ENCODE data around the gene SNCAIP.

The SNCAIP gene

DNA sequence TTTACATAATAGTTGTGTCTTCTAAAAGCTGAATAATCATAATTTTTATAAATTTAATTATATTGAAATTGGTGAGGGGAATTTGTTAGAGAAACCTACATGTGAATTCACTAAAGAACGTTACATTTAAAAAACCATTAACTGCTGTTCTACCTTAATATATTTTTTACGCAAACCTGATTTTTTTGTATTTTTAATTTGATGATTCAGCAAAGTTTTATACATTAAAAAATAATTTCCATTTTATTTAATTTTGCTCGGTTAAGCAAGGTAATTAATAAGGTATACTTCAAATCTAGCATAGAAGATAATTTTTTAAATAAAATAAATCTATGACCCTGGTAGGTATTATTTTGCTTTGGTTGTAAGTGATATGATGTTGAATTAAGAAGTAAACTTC, 114.3 kb downstream of the SNCAIP start:
- H3K18ac ChIP-seq (ENCODE audit: low read length) = no peak overlapping the region
- H3K9ac ChIP-seq (ENCODE audit: low read length) = no peak overlapping the region
- H3K79me1 ChIP-seq (ENCODE audit: low read length) = no peaks in the 10 kb centered on the region
- H3K4me3 ChIP-seq (ENCODE audit: low read depth, low read length) = no peak overlapping the region
- no peak overlapping the region for H2BK12ac ChIP-seq (ENCODE audit: low read length)
- no peak overlapping the region for H4K12ac ChIP-seq (ENCODE audit: low read depth, low read length)
- H3K4ac ChIP-seq (ENCODE audit: low read depth, low read length) = no peak overlapping the region
- no peak overlapping the region for H4K91ac ChIP-seq (ENCODE audit: low read depth, low read length)
- no peaks in the 10 kb centered on the region for H3K9me3 ChIP-seq (ENCODE audit: insufficient read depth, low read depth, low read length)
- H2AK5ac ChIP-seq (ENCODE audit: low read length) = no peak overlapping the region
- H3K79me2 ChIP-seq (ENCODE audit: control insufficient read depth, insufficient read depth, low read length, poor library complexity) = no peaks in the 10 kb centered on the region
- no peak overlapping the region for H2AFZ ChIP-seq (ENCODE audit: insufficient read depth, low read length, poor library complexity)
- no peak overlapping the region for H3K4me2 ChIP-seq (ENCODE audit: low read length)
- no peak overlapping the region for H2BK120ac ChIP-seq (ENCODE audit: insufficient read depth, low read length, poor library complexity)
- H3K27me3 ChIP-seq (ENCODE audit: insufficient read depth, low read length) = no peaks in the 10 kb centered on the region
- peaks cover 2 to 3% of the 10 kb centered on the region in 2 experiments for H3K36me3 ChIP-seq (ENCODE audit: control insufficient read depth in 1 of 2, insufficient read depth in 2 of 2, low read length in 2 of 2)
- no peak overlapping the region for H4K8ac ChIP-seq (ENCODE audit: low read depth, low read length)
- no peak for DNase-seq
- no peak overlapping the region for H3K27ac ChIP-seq (ENCODE audit: low read depth, low read length)
- no peak overlapping the region for H2BK5ac ChIP-seq (ENCODE audit: low read depth, low read length, poor library complexity)
- no peaks in the 10 kb centered on the region for H3K4me1 ChIP-seq (ENCODE audit: control insufficient read depth in 1 of 2, insufficient read depth in 2 of 2, low read length in 2 of 2)
- no CpG with 5 or more reads among the region's 3 CpGs for WGBS (ENCODE audit: extremely low coverage, insufficient coverage, insufficient read length)
- no peak overlapping the region for H3K14ac ChIP-seq (ENCODE audit: low read length)
- no peak overlapping the region for H3K23ac ChIP-seq (ENCODE audit: low read length)

DNA sequence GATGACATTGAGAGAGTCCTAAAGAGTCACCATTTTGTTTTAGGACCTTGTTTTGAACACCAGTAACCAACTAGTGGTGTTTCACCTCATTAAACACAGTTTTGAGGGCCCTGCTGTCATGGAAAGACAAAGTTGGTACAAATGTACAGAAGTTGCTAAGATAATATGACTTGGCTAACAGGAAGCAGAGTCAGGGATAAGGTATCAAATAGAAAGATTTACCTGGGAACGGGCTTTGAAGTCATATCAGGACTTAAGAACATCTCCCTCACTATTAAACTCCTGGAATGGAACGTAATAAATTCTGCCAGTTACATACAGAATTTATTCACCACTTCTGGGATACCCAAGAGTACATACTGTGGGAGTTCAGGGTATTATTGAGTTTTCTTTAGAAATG, 115.6 kb downstream of the SNCAIP start:
- Histone ChIP-seq H3K4me2 (ENCODE audit: low read length) (no peak overlapping the region), H4K91ac (ENCODE audit: low read depth, low read length) (no peak overlapping the region), H2AK5ac (ENCODE audit: low read length) (no peak overlapping the region), H3K27me3 (ENCODE audit: insufficient read depth, low read length) (no peaks in the 10 kb centered on the region), H3K4me1 (ENCODE audit: control insufficient read depth in 1 of 2, insufficient read depth in 2 of 2, low read length in 2 of 2) (no peaks in the 10 kb centered on the region), H4K12ac (ENCODE audit: low read depth, low read length) (no peak overlapping the region), H2AFZ (ENCODE audit: insufficient read depth, low read length, poor library complexity) (no peak overlapping the region), H3K9me3 (ENCODE audit: insufficient read depth, low read depth, low read length) (no peaks in the 10 kb centered on the region), H3K14ac (ENCODE audit: low read length) (no peak overlapping the region), H3K4ac (ENCODE audit: low read depth, low read length) (no peak overlapping the region), H3K79me2 (ENCODE audit: control insufficient read depth, insufficient read depth, low read length, poor library complexity) (no peaks in the 10 kb centered on the region), H3K79me1 (ENCODE audit: low read length) (no peaks in the 10 kb centered on the region), H3K27ac (ENCODE audit: low read depth, low read length) (no peak overlapping the region), H3K23ac (ENCODE audit: low read length) (no peak overlapping the region), H3K9ac (ENCODE audit: low read length) (no peak overlapping the region), H2BK5ac (ENCODE audit: low read depth, low read length, poor library complexity) (no peak overlapping the region), H2BK120ac (ENCODE audit: insufficient read depth, low read length, poor library complexity) (no peak overlapping the region), H3K36me3 (ENCODE audit: control insufficient read depth in 1 of 2, insufficient read depth in 2 of 2, low read length in 2 of 2) (peaks cover 2 to 3% of the 10 kb centered on the region in 2 experiments), H2BK12ac (ENCODE audit: low read length) (no peak overlapping the region), H3K4me3 (ENCODE audit: low read depth, low read length) (no peak overlapping the region), H3K18ac (ENCODE audit: low read length) (no peak overlapping the region), H4K8ac (ENCODE audit: low read depth, low read length) (no peak overlapping the region)
- WGBS (ENCODE audit: extremely low coverage, insufficient coverage, insufficient read length) = no CpG with 5 or more reads among the region's 2 CpGs
- no peak for DNase-seq

DNA sequence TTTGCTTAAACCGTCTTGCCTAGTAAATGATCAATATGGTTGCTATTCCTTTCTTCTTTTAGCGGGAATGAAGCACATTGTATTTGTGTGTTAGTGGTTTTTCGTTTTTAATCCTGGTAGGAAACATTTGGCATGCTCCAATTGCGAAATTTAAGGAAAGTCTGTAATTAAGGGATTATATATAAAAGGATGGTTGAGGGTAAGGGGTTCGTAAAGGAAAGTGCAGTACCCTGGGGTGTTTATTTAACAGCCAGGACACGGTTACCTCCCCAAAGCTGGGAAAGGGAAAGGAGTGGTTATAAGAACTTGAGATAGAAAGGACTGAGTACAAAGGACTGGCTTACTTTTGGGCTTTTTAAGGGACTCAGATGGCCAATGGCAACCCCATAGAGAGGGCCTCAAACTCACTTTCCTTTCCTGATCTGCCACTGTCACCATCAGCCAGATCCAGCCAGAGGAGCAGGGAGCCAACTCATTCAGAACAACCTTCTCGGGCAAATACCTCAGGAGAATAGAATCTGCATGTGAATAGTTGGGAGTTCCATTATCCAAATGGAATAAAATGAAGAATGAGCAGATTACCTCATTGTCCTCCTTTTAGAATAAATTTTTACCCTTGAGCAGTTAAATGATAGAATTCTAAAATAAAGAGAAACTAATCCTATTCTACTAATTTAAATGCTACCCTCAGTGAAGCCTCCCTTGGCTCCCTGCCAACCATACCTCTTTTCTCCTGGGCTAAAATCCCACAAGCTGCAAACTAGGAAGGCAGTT, 117.7 kb downstream of the SNCAIP start:
- H4K8ac ChIP-seq (ENCODE audit: low read depth, low read length) = no peak overlapping the region
- H3K4me3 ChIP-seq (ENCODE audit: low read depth, low read length) = no peak overlapping the region
- H4K91ac ChIP-seq (ENCODE audit: low read depth, low read length) = no peak overlapping the region
- H3K79me1 ChIP-seq (ENCODE audit: low read length) = no peaks in the 10 kb centered on the region
- H3K18ac ChIP-seq (ENCODE audit: low read length) = no peak overlapping the region
- no peak overlapping the region for H2BK12ac ChIP-seq (ENCODE audit: low read length)
- peaks cover 0 to 2% of the 10 kb centered on the region in 2 experiments for H3K36me3 ChIP-seq (ENCODE audit: control insufficient read depth in 1 of 2, insufficient read depth in 2 of 2, low read length in 2 of 2)
- H2BK120ac ChIP-seq (ENCODE audit: insufficient read depth, low read length, poor library complexity) = no peak overlapping the region
- no peak overlapping the region for H3K27ac ChIP-seq (ENCODE audit: low read depth, low read length)
- H3K4ac ChIP-seq (ENCODE audit: low read depth, low read length) = no peak overlapping the region
- no peaks in the 10 kb centered on the region for H3K9me3 ChIP-seq (ENCODE audit: insufficient read depth, low read depth, low read length)
- no peak for DNase-seq
- no peak overlapping the region for H3K9ac ChIP-seq (ENCODE audit: low read length)
- H3K4me1 ChIP-seq (ENCODE audit: control insufficient read depth in 1 of 2, insufficient read depth in 2 of 2, low read length in 2 of 2) = no peaks in the 10 kb centered on the region
- H3K14ac ChIP-seq (ENCODE audit: low read length) = no peak overlapping the region
- no peak overlapping the region for H2BK5ac ChIP-seq (ENCODE audit: low read depth, low read length, poor library complexity)
- H3K27me3 ChIP-seq (ENCODE audit: insufficient read depth, low read length) = no peaks in the 10 kb centered on the region
- no peaks in the 10 kb centered on the region for H3K79me2 ChIP-seq (ENCODE audit: control insufficient read depth, insufficient read depth, low read length, poor library complexity)
- no peak overlapping the region for H4K12ac ChIP-seq (ENCODE audit: low read depth, low read length)
- no peak overlapping the region for H2AFZ ChIP-seq (ENCODE audit: insufficient read depth, low read length, poor library complexity)
- WGBS (ENCODE audit: extremely low coverage, insufficient coverage, insufficient read length) = 100% methylated on average over 1 of the region's 7 CpGs
- H3K23ac ChIP-seq (ENCODE audit: low read length) = no peak overlapping the region
- H2AK5ac ChIP-seq (ENCODE audit: low read length) = no peak overlapping the region
- no peak overlapping the region for H3K4me2 ChIP-seq (ENCODE audit: low read length)

DNA sequence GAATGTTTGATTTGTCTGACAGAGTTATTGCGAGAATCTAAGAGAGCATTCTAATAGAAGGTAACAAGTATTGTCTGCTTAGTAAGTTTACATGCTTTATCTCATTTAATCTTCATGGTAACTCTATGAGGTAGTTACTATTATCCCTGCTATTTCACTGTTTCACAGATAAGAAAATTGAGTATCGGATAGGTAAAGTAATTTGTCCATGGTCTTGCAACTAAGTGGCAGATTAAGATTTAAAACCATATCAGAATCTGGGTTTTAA, 118.2 kb downstream of the SNCAIP start:
- no peak overlapping the region for H3K4me2 ChIP-seq (ENCODE audit: low read length)
- no CpG with 5 or more reads among the region's 2 CpGs for WGBS (ENCODE audit: extremely low coverage, insufficient coverage, insufficient read length)
- H3K36me3 ChIP-seq (ENCODE audit: control insufficient read depth in 1 of 2, insufficient read depth in 2 of 2, low read length in 2 of 2) = peaks cover 0 to 1% of the 10 kb centered on the region in 2 experiments
- no peak overlapping the region for H3K27ac ChIP-seq (ENCODE audit: low read depth, low read length)
- H3K23ac ChIP-seq (ENCODE audit: low read length) = no peak overlapping the region
- H3K4me3 ChIP-seq (ENCODE audit: low read depth, low read length) = no peak overlapping the region
- no peak overlapping the region for H3K9ac ChIP-seq (ENCODE audit: low read length)
- H3K79me1 ChIP-seq (ENCODE audit: low read length) = no peaks in the 10 kb centered on the region
- no peaks in the 10 kb centered on the region for H3K27me3 ChIP-seq (ENCODE audit: insufficient read depth, low read length)
- H2BK5ac ChIP-seq (ENCODE audit: low read depth, low read length, poor library complexity) = no peak overlapping the region
- H4K8ac ChIP-seq (ENCODE audit: low read depth, low read length) = no peak overlapping the region
- no peak overlapping the region for H2AFZ ChIP-seq (ENCODE audit: insufficient read depth, low read length, poor library complexity)
- no peak overlapping the region for H2BK12ac ChIP-seq (ENCODE audit: low read length)
- DNase-seq = no peak
- H3K79me2 ChIP-seq (ENCODE audit: control insufficient read depth, insufficient read depth, low read length, poor library complexity) = no peaks in the 10 kb centered on the region
- no peak overlapping the region for H4K91ac ChIP-seq (ENCODE audit: low read depth, low read length)
- no peaks in the 10 kb centered on the region for H3K4me1 ChIP-seq (ENCODE audit: control insufficient read depth in 1 of 2, insufficient read depth in 2 of 2, low read length in 2 of 2)
- no peak overlapping the region for H2BK120ac ChIP-seq (ENCODE audit: insufficient read depth, low read length, poor library complexity)
- H3K9me3 ChIP-seq (ENCODE audit: insufficient read depth, low read depth, low read length) = no peaks in the 10 kb centered on the region
- H2AK5ac ChIP-seq (ENCODE audit: low read length) = no peak overlapping the region
- no peak overlapping the region for H3K14ac ChIP-seq (ENCODE audit: low read length)
- no peak overlapping the region for H3K4ac ChIP-seq (ENCODE audit: low read depth, low read length)
- no peak overlapping the region for H3K18ac ChIP-seq (ENCODE audit: low read length)
- no peak overlapping the region for H4K12ac ChIP-seq (ENCODE audit: low read depth, low read length)
